ENCODE data around the gene EHD2.
"Not testable (repeated sequence)": the region's sequence is repeated elsewhere in the genome, so short reads cannot be mapped to it uniquely, and the experiment has no call there.

The EHD2 gene

GRCh38 chr19:47713046-47714021 is at the start of gene EHD2:
EHD2 (plus strand) TSS chr19:47713422; CDS start chr19:47716613, 3,191 bp downstream.
- no peak for DNase-seq

DNA sequence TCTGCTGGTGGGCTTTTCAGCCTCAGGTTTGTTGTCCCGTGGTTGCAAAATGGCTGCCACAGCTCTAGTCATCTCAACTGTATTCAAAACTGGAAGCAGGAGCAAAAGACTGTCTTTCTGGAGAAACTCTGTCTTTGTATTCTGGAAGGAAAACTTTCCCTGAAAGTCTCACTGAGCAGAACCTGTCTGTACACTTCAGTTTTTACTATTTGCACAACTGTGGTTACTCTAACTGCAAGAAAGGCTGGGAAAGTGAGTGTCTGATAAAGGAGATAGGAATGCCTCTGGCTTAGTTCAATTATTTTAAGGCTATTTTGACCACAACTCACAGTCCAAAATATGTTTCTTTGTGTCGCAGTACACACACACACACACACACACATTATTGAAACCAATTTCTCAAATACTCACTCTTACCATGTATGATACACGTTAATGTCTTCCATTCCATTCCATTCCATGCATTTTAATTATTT is 49.7 kb upstream of the EHD2 start:
- DNase-seq, result no peak

- no peak for DNase-seq
These were observed 49.1 kb upstream of the EHD2 start for GRCh38 chr19:47663911-47664771.

- DNase-seq, result not testable (repeated sequence)
These were observed 44.7 kb upstream of the EHD2 start for GRCh38 chr19:47668556-47668955.

- no peak for DNase-seq
These were observed 42.5 kb upstream of the EHD2 start for GRCh38 chr19:47670736-47671135.

DNA sequence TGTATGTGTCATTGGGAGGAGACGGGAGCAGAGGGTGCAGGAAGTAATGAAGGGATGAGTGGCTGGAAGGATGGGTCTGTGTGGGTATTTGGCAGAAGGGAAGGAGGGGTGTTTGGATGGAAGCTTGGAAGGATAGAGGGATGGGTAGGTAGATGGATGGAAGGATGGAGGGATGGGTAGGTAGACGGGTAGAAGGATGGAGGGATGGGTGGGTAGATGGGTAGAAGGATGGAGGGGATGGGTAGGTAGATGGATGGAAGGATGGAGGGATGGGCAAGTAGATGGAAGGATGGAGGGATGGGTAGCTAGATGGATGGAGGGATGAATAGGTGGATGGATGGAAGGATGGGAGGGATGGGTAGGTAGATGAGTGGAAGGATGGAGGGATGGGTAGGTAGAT is 41.7 kb upstream of the EHD2 start:
- DNase-seq, result no peak

DNA sequence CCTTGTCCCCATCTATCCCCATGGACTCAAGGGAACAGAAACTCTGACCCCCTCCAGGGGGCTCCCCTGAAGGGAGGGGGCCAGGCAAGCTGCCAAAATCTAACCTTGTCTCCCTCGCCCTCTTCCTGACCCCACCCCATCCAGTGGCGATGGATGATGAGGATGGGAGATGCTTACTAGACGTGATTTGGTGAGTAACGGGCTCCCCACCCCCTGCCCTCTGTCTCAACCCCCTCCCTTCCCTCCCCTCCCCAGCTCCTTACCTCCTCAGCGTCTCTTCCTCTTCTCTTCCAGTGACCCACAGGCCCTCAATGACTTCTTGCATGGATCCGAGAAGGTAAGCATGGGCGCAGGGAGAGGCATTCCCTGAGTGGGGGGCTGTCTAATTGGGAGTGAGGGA is 39.8 kb upstream of the EHD2 start:
- no peak for DNase-seq

DNA sequence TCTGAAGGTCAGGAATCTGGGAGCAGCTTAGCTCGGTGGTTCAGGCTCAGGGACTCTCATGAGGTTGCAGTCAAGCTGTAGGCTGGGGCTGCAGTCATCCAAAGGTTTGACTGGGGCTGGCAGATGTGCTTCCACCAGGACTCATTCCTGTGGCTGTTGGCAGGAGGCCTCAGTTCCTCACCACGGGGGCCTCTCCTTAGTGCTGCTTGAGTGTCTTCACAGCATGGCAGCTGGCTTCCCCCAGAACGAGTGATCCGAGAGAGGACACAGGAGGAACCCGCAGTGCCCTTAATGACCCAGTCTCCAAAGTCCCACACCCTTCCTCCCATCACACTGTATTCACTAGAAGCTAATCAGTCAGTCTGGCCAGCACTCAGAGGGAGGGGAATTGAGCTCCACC is 38.7 kb upstream of the EHD2 start:
- no peak for DNase-seq

DNA sequence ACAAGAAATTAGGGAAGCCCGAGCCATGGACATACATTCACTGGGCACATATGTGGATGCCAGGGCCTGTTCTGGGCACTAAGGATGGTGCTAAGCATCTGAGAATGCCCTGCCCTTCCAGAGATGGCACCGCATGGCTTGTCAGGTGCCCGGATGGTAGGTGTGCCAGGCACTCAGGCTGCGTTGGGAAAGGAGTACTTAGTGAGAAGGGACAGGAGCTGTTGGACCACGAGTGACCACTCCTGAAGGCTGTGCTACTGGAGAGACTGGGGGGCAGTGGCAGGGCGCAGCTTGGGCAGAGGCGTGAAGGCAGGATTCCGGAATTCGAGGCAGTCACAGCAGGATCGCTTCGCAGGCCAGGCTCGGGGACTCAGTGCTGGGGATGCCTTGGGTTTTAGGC is 38.0 kb upstream of the EHD2 start:
- DNase-seq, result no peak

DNA sequence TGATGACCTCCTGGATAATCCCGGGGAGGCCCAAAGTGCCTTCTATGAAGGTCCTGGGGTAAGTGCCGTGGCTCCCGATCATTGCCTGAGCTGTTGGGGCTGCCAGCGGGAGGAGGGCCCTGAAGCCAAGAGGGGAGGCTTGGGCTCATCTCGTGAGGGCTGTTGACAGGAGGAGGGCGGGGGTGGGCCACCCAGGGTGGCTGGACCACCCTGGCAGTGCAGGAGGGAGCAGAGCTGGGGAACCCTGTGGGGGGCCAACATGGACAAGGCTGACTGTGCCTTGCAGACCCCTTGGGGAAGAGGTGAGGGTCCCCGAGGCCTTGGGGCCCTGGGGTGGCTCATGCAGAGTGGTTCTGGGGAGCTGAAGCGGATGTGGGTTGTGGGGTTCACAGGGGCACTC is 37.4 kb upstream of the EHD2 start:
- no peak for DNase-seq

- DNase-seq, result no peak
These were observed 36.4 kb upstream of the EHD2 start for GRCh38 chr19:47676811-47677210.

GRCh38 chr19:47679251-47679900 is 33.8 kb upstream of the EHD2 start:
- DNase-seq, result no peak

DNA sequence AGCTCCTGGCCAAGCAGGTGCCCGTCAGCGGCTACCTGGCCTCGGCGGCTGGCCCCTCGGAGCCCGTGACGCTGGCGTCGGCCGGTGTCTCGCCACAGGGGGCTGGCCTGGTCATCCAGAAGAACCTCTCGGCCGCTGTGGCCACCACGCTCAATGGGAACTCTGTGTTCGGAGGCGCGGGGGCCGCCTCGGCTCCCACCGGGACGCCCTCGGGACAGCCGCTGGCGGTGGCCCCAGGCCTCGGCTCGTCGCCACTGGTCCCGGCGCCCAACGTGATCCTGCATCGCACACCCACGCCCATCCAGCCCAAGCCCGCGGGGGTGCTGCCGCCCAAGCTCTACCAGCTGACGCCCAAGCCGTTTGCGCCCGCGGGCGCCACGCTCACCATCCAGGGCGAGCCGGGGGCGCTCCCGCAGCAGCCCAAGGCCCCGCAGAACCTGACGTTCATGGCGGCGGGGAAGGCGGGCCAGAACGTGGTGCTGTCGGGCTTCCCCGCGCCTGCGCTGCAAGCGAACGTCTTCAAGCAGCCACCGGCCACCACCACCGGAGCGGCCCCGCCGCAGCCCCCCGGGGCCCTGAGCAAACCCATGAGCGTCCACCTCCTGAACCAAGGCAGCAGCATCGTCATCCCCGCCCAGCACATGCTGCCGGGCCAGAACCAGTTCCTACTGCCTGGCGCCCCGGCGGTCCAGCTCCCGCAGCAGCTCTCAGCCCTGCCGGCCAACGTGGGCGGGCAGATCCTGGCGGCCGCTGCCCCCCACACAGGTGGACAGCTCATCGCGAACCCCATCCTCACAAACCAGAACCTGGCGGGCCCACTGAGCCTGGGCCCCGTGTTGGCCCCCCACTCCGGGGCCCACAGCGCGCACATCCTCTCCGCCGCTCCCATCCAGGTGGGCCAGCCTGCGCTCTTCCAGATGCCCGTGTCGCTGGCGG is 33.0 kb upstream of the EHD2 start:
- no peak for DNase-seq

GRCh38 chr19:47680858-47681332 is 32.3 kb upstream of the EHD2 start:
- no peak for DNase-seq

- no peak for DNase-seq
These were observed 31.8 kb upstream of the EHD2 start for GRCh38 chr19:47681388-47681787.

DNA sequence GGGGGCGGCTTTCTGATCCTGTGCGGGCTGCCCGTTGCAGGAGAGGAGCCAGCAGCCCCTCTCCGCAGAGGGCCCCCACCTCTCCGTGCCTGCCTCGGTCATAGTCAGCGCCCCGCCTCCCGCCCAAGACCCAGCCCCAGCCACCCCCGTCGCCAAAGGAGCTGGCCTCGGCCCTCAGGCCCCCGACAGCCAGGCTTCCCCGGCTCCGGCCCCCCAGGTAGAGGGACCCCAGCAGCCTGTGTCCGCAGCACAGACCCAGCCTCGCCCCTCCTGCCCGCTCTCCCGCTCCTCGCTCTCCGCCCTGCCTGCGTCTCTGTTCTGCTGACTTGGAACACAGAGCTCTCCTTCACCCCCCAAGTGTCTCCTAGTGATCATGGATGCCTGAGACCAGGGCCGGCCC is 31.3 kb upstream of the EHD2 start:
- DNase-seq, result no peak

DNA sequence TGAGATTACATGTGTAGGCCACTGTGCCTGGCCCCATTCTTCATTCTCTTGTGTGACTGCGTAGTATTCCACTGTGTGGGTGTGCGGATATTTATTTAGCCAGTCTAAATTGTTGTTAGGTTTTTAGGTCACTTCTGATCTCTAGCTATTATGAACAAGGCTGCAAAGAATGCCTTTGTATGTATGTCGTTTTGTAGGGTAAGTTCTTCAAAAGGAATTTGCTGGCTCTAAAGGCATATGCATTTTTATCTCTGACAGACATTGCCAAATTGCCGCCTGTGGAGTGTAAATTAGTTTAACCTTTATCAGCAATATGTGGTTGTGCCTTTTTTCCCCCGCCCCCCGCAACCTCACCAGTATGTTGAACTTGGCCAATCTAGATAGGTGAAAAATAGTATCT is 30.3 kb upstream of the EHD2 start:
- DNase-seq, result no peak

DNA sequence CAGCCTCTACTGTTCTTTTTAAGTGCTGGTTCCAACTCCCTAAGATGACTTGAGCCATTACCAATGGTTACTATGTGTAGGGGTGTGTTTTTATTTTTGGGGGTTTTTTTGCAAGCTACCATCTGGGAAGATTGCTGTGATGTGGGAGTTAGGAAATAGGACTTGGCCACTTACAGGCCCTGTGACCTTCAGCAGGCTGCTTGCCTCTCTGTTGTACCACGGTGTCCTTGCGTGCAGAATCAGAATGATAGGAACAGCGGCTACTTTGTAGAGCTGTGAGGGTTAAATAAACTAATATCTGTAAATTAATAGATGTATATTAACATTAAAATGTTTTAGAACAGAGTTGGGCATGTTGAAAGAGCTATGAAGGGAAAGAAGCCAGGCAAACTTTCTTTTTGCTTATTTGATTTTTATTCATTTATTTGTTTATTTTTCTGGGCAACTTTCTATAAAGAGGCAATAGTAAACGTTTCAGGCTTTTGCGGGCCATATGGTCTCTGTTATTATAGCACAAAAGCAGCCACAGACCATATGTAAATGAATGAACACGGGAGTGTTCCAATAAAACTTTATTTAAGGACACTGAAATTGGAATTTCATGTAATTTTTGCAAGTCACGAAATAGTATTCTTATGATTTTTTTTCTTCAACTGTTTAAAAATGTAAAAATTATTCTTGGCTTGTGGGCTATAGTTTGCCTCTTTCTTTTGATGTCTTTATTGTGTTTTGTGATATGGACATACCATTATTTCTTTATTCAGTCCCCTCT is 26.4 kb upstream of the EHD2 start:
- DNase-seq, result no peak

GRCh38 chr19:47687906-47688305 is 25.3 kb upstream of the EHD2 start:
- DNase-seq, result no peak

DNA sequence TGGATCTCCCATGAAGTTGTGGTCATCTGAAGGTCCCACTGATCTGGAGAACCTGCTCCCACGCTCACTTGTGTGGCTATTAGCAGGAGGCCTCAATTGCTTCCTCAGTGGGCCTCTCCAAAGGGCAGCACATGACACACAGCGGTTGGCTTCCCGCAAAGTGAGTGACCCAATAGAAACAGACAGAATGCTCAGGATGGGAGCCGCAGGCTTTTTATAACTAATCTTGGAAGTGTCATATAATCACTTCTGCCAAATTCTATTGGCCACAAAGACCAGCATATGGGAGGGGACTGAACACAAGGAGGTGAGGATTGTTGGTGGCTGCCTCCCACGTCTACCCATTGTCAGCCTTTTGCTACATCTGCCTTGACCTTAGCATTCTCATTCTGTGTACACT is 22.1 kb upstream of the EHD2 start:
- no peak for DNase-seq

GRCh38 chr19:47691782-47692181 is 21.4 kb upstream of the EHD2 start:
- no peak for DNase-seq
